A172 (cell line): ENCODE data around the gene OR2AE1. TPM values are rescaled to one million over a fixed set of nuclear protein-coding genes. Genes with fewer than 3 reads are reported as not detected.

ENCODE experiments used
- DNase-seq: peaks from one replicate; pipeline ENCODE4 v3.0.0-alpha.2; 2015; ENCODE audit warnings: low spot score
- total RNA-seq: library from RNA; depleted of rRNA; stranded (reverse); fragments of >200 nt; shearing (Covaris generic); gene quantifications from 2 replicates; pipeline ENCODE4 v1.2.3, GENCODE V29; 2014

Gene OR2AE1
- total RNA-seq, 1 experiment from 2014 or later, result not detected

DNA sequence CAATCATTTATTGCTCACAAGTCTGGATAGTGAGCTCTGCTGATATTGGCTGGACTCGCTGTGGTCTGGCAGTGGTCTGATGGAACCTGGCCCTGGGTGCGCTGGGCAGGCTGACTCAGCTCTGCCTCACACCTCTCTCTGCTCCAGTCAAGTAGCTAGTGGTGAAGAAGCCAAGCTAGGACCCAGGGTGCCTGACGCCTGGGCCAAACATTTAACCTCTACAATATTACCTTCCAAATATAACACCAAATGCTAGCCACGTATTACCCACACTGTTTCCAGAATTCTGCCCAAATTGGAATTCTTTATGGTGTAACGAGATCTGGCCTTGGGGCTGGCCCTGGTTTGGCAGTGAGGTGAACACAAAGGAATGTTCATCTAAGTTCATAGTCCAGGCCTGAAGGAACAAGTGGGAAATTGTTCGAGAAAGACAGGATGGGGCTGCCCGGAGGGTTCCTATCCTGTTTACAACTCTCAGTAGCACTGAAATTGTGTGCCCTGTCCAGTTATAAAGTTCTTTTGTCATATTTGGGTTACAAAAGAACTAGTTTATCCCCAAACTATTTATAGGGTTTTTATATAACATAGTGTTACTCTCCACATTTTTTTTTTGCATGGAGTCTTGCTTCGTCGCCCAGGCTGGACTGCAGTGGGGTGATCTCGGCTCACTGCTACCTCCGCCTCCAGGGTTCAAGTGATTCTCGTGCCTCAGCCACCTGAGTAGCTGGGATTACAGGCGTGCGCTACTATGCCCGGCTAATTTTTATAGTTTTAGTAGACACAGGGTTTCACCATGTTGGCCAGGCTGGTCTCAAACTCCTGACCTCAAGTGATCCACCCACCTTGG, 16.3 kb downstream of the OR2AE1 start:
- DNase-seq, result peak; percentile 59

DNA sequence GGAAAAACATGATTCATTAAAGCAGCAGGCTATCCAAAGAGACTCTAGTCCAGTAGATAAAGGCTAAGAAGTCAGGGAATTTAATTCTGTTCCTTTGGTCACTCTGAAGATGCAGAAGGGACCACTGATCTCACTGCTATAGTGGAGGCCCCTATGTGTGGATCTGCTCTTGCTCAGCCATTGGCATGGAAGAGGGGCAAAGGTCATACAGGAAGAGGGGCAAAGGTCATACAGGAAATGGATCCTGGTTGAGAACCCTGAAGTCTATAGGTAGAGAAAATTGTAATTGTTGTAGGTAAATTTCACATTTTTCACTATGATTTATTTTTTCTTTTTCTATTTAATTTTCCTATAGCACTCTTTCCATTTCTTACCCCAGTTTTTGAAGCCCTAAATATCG, 21.6 kb downstream of the OR2AE1 start:
- DNase-seq, result no peak

DNA sequence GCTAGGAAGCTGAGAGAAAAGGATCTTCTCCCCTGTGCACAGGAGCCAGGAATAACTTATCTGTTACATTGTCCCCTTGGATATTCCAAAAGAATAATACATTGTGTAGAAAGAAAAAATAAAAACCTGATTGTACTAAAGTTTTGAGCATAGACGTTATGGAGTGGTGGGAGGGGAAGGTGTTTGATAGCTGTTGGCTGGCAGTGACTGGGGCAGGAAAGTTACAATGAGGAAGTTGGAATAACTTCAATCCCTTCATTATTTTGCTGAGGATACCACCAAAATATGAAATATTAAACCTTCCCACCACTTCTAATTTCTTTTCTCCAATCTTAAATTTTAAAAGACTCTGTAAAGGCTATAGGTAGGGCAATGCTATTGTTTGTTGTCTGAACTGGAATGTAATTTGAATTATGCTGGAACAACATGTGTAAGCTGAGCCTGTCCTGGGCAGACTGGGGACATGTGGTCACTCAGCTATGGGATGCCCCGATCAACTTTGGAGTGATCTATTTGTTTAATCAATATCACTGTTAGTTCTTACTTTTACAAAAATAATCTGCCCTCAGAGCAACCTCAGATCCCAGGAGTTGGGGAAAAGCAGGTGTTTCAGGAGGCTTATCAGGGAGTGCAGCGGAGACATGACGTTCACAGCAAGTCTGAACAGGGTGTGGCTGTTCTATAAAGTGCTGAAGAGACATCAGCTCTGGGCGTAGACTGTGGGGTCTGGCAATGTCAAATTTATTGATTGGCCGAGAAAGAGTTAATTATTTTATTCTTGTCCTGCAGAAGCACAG, 28.2 kb downstream of the OR2AE1 start:
- no peak for DNase-seq

DNA sequence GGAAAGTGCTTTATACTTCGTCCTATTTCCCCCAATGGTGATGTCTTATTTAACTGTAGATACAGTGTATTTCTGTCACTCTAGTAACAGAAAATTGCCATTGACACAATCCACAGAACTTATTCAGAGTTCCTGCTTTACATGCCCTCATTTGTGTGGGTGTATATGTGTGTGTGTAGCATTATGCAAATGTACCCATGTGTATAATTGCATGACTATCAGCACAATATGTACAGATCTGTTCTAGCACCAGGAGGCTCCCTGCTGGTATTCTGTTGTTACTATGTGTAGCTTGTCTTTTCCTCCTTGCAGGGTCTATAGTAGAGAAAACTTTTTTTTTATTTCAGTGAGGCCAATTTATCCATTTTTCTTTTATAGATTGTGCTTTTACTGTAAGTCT, 32.5 kb downstream of the OR2AE1 start:
- DNase-seq, result no peak

DNA sequence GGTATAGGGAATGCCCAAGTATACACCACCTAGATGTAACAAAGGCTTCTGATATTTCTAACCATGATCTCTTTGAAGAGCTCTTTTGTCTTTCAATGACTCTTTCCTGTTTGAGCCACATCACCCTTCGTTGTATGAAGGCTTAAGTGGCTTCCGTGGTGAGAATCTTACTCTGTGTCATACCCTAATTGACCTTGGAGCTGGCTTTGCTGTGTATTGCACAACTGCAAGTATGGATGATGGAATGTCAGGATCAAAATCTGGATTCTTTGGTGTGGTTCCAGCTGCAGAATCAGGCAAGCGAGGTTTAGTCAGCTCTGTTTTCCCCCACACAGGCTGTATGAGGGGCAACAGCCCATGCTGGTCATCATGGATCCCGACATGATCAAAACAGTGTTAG, 33.0 kb downstream of the OR2AE1 start:
- no peak for DNase-seq

DNA sequence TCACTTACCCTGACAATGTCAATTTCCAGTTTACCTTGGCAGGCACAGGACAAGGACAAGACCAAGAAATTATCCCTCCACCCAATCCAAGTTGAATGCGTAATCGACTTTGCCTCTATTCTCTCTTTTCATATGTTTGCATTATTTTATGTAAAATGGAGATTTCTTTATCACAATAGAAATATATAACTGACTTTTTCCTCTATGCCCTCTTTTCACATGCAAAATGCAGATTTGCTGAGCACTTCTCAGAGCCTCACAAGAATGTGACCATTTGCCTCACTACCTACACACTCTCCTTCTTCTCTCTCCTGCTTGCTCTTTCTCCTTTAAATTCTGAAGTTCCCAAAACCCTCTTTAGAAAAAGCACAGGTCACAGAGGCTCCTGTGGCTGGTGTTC, 33.9 kb downstream of the OR2AE1 start:
- DNase-seq, result no peak

DNA sequence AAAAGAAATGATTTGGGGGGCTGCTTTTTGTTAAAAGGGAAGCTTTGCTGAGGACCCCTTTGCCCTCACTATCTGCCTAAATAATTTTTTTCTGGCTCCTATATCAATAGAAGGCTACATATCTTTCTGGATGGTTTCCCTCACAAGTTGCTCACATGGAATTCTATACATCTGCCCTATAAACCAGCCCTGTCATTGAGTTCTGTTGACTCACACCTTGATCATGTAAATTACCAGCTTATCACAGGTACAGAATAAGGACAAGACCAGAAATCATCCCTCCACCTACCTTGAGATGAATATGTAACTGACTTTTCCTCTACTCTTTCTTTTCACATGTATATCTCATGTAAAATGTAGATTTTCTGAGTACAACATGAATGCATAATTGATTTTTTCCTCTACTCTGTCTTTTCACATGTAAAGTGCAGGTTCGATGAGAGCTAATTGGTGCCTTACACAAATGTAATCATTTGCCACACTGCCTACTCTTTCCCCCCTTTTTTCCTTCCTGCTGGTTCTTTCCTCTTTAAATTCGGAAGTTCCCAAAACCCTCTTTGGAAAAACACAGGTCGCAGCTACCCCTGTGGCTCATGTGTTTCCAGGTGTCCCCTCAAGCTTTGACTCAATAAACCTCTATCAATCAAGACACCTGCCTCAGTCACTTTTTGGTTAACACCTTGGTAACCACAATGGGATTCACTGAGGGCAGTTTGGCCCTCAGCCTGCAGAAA, 36.5 kb downstream of the OR2AE1 start:
- DNase-seq, result no peak

DNA sequence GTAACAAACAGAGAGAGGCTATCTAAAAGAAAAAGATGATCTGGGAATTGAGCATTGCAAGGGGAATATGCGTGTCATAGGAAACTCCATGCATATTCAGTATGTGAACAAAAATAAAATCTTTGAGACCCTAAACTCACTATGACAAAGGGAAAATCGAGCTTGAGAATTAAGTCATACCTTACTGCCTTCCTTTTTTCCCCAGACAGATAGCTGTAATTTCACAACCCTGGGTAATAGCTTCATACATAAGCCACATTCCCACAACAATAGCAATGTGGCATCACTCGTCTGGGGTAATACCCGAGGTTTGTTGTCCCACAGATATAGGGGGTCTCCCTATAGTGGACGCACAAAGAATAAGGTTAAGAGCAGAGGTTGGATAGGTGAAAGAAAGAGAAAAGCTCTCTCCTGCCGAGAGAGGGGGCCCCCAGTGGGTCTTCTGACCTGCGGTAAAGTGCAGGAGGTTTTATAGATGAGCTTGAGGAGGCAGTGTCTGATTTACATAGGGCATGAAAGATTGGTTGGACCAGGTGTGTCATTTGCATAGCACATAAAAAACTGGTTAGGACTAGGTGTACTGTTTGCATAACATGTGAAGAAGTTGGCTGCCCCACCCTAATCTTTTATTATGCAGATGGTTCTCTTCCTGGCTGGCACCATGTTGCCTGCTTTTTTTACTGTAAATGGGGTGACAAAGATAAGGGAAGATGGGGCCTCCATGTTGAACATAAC, 37.4 kb downstream of the OR2AE1 start:
- no peak for DNase-seq

DNA sequence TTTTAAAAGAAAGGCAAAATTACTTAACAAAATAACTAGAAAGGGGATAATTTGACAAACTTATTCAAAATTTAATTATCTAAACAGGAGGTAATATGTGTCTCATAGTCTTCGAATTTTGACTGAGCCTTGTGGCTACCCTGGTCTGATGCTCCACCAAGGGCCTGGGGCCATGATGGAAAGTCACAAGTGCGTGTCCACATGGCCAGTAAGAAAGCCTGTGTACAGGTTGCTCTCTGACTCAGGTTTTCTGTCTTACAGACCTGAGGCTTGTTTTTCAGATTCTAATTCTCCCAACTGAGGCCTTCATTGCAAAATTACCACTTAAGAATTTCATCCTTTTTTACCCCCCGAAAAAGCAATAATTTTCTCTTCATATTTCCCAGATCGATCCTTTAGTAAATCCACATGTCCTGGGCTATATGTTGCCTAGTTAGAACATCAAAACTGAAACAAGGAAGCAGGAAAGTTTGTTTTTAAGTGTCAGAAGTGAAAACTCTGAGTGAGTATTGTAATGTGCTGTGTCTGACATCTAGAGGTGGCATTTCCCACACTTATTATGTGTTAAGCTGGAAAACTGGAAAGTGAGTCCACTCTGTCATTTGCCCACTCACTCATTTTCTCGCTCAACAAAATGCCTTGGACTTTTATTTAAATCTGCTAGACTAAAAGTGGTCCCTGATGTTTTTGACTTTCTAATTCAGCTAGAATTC, 39.0 kb downstream of the OR2AE1 start:
- DNase-seq, result no peak

DNA sequence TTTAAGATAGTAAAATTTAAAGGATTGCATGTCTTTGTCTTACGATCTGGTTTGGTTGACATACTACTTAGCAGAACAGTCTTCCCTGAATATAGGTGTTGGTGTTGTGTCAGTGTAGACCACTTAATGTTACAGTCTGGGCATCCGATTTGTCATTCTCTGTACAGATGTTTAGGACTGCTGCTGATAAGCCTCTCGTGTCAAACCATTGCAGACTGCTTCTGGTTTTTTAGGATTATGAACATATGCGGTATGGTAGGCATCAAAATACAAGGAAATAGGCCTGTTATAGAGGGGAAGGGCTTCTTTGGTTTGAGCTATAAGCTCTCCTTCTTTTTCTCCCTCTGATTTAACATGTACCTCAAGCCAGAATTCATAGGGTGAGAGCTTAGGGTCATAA, 41.6 kb downstream of the OR2AE1 start:
- DNase-seq, result no peak

DNA sequence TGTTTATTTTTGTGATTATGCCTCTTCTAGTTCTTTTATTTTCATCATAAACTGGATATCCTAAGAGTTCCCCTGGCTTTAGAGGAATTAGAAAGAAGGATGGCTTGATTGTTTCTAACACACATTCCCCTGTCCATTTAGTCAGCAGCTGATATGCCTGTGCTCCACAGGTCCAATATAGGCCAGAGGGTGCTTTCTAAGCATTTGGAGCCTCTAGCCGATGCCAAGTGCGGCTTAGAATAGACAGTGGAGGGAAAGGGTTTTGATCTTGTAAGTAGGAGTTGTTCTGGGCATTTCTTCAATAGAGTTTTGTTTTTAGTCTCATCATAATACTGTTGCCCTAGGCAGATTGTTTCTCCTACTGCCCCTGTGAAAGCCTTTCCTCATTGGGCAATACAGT, 42.5 kb downstream of the OR2AE1 start:
- DNase-seq, result no peak

DNA sequence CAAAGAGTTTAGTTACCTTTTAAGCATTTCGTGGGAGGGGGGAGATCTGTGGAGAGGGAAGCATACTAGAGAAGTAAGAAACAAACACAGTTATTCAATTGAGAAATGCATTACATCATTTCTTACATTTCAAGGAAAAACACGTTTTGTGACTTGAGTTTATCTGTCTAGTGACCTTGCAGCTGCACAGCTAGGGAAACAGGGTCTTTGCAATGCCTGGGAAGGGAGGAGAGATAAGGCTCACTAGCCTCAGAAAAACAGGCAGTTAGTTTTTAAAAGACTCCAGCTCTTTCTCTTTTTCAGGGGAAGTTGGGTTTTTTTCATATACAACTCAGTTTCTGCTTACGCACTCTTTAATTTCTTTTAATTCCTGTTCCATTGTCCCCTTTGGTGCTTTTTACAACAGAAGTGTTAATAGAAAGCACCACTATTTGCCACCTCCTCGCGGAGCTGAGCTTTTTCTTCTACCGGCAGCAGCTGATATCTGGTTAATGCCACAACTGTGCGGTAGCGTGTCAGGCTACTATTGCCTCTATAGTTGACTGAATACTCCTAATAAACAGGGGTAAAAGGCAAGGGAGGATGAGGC, 43.5 kb downstream of the OR2AE1 start:
- DNase-seq, result no peak

DNA sequence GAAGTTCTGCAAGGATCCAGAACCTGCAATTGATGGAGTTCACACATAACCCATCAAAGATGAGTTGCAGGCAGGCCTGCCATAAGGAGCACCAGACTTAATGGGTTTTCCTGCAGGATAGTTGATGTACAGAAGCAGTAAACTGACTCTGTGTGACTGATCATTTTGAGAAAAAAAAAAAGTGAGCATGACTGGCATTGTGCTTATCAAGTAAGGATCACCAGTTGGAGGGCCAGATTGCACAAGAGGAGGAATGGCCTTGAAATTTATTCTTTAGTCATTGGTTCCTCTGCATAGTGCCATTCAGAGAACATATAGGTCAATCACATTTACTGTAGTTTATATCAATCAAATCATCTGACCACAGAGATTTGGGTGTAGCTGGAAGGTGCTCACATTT, 45.2 kb downstream of the OR2AE1 start:
- DNase-seq, result no peak

DNA sequence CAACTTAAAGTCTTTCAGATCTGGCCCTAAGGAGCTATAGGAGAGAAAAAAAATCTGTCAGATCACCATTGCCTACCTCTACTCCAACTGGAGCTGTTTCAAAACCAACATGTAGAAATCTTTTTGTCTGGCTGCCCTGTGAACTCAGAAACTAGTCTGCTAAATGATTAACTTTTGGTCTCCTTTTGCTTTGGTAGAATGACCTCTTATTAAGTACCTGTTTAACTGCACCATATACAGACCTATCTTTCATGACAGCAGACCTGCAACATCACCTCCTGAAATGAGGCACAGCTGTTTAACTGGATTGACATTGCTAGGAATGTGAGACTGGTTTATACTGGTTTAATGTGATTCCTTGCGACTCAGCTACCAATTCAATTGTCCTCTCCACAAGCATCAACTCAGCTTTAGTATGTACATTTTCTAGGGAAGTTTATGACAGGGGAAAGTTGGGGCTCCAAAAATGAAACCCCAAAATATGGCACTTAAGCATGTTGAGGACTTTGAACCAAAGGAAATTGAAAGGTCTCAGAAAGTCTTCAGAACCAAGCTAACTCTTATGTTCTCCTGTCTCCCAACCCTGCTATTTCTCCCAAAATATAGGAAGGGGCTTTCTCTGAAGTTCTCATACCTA, 47.2 kb downstream of the OR2AE1 start:
- DNase-seq, result no peak

DNA sequence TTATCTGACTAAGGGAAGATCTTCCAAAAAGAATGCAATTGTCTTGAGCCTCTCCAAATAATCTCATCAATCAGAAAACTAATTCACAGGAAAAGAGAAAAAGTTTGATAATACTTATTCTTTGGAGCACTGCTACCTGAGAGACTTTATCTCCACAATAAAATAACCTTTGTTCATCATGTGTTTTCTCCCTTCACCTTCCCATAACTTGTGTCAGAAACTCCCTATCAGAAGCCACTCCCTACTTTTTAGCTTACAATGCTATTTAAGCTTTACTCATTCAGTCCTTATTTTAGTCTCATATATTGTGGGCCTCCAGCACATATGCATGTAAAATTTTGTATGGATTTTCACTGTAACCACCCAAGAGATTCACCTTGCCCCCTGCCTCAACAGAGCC, 48.0 kb downstream of the OR2AE1 start:
- DNase-seq, result no peak

DNA sequence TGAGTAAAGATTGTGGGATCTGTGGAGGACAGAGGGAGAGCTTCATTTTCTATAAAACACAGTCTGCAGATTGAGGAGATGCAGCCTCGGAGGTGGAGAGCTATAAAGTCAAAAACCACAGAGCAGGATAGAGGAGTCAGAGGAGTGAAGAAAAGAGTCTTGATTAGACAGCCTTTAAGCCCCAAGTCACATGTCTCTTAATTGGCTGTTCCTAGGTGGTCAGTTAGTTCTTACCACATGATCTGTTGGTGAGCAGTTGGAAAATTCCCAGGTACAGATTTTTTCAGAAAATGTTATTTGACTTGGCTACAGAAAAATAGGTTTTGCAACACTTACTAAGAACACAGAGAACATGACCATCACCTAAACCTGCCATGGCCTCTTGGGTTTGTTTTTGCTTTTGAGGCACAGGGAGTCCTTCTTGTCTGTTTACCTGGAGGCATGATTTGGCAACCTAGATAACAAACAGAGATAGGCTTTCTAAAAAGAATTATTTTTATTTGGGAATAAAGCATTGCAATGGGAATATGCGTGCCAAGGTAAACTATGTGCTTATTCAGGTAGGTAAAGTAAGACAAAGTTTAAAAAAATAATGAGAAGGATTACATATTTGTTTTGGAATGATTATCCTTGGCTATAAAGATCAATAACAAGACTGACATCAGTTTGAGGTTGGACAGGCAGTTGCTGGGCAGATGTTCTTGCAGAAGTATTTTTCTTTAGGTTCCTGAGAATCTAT, 49.6 kb downstream of the OR2AE1 start:
- no peak for DNase-seq
